ENCODE results near the gene MUS81. TPM values are rescaled to one million over a fixed set of nuclear protein-coding genes. Genes with fewer than 3 reads are reported as not detected.
A peak's percentile ranks its signal among the peaks of the same experiment; 100 is the strongest.

Gene MUS81
- total and polyA plus RNA-seq, 9 of the 15 experiments (the other 6 are each of a cell fraction or from before 2014, with no cell fraction given), result 13.4 to 118 (median 53.7) TPM

GRCh38 chr11:65817835-65818680 is 42.2 kb upstream of the MUS81 start (continued):
- no peak for TF ChIP-seq ZBTB9 (CRISPR knock-in tag; IDR thresholded peaks at IDR 0.05)
- TF ChIP-seq CBX1 (IDR thresholded peaks at IDR 0.05; ENCODE audit: low read depth), result peak; percentile 85; the same call in 1 of the 2 replicates
- no peak for TF ChIP-seq TAF9B (IDR thresholded peaks at IDR 0.05; ENCODE audit: partially characterized antibody)
- peak; percentile 76 for TF ChIP-seq CREM (IDR thresholded peaks at IDR 0.05; ENCODE audit: low read depth)
- no peak for TF ChIP-seq ZNF75A (CRISPR knock-in tag; IDR thresholded peaks at IDR 0.05)
- TF ChIP-seq NUFIP1 (IDR thresholded peaks at IDR 0.05; ENCODE audit: partially characterized antibody), result no peak
- peak; percentile 94 for TF ChIP-seq AFF4 (CRISPR knock-in tag; IDR thresholded peaks at IDR 0.05)
- TF ChIP-seq E2F5 (CRISPR knock-in tag; IDR thresholded peaks at IDR 0.05), result no peak
- TF ChIP-seq HES1 (IDR thresholded peaks at IDR 0.05; ENCODE audit: low read depth), result no peak
- TF ChIP-seq ZNF785 (CRISPR knock-in tag; IDR thresholded peaks at IDR 0.05), result no peak
- TF ChIP-seq HSF4 (CRISPR knock-in tag; IDR thresholded peaks at IDR 0.05; ENCODE audit: borderline replicate concordance), result no peak
- TF ChIP-seq POLR2B (IDR thresholded peaks at IDR 0.05; ENCODE audit: low read depth, partially characterized antibody), result no peak
- TF ChIP-seq RUNX1 (IDR thresholded peaks at IDR 0.05; ENCODE audit: low read depth), result no peak
- no peak for TF ChIP-seq PML (IDR thresholded peaks at IDR 0.05; ENCODE audit: low read length)
- TF ChIP-seq TCF7L2 (IDR thresholded peaks at IDR 0.05; ENCODE audit: low read depth, low read length), result no peak
- TF ChIP-seq SP2 (IDR thresholded peaks at IDR 0.05; ENCODE audit: extremely low read depth, low read depth, low read length, poor library complexity, severe bottlenecking), result no peak
- TF ChIP-seq ATF3 (IDR thresholded peaks at IDR 0.05), result no peak
- TF ChIP-seq ATF3 (CRISPR knock-in tag; conservative IDR thresholded peaks at IDR 0.05), result no peak; the same call in 1 of the 2 replicates
- TF ChIP-seq GTF2F1 (IDR thresholded peaks at IDR 0.05; ENCODE audit: low read depth, low read length), result no peak
- TF ChIP-seq MXD1 (CRISPR knock-in tag; IDR thresholded peaks at IDR 0.05; ENCODE audit: borderline replicate concordance, poor library complexity, severe bottlenecking), result no peak
